HEK293 (cell line): ENCODE measurements around the gene KRTDAP.
A peak's percentile ranks its signal among the peaks of the same experiment; 100 is the strongest.

ENCODE experiments used
- KLF10 ChIP-seq: fragments of 450-650 bp; IDR thresholded peaks from 2 replicates; pipeline ENCODE4 v1.5.1; 2018; ENCODE audit warnings: missing biosample characterization, mild to moderate bottlenecking, missing genetic modification characterization
- KLF16 ChIP-seq: fragments of 450-650 bp; formaldehyde crosslinking; IDR thresholded peaks from 2 replicates; pipeline ENCODE4 v1.5.1; 2017; ENCODE audit warnings: missing biosample characterization, missing genetic modification characterization
- KLF7 ChIP-seq: fragments of 450-650 bp; formaldehyde crosslinking; IDR thresholded peaks from 2 replicates; pipeline ENCODE4 v1.5.1; 2016; ENCODE audit warnings: missing biosample characterization, missing genetic modification characterization, borderline replicate concordance
- PATZ1 ChIP-seq: fragments of 450-650 bp; formaldehyde crosslinking; IDR thresholded peaks from 2 replicates; pipeline ENCODE4 v1.5.1; 2016; ENCODE audit warnings: missing biosample characterization, missing genetic modification characterization
- PRDM10 ChIP-seq: fragments of 450-650 bp; formaldehyde crosslinking; IDR thresholded peaks from 2 replicates; pipeline ENCODE4 v1.5.1; 2016; ENCODE audit warnings: missing biosample characterization, missing genetic modification characterization
- PRDM2 ChIP-seq: fragments of 450-650 bp; formaldehyde crosslinking; IDR thresholded peaks from 2 replicates; pipeline ENCODE4 v1.5.1; 2016; ENCODE audit warnings: missing biosample characterization, missing genetic modification characterization, borderline replicate concordance
- SCRT1 ChIP-seq: fragments of 450-650 bp; formaldehyde crosslinking; IDR thresholded peaks from 2 replicates; pipeline ENCODE4 v1.5.1; 2016; ENCODE audit warnings: missing biosample characterization, missing genetic modification characterization, borderline replicate concordance
- SCRT2 ChIP-seq: fragments of 450-650 bp; formaldehyde crosslinking; IDR thresholded peaks from 2 replicates; pipeline ENCODE4 v1.5.1; 2016; ENCODE audit warnings: missing biosample characterization, missing genetic modification characterization
- TRIM28 ChIP-seq: IDR thresholded peaks from 2 replicates; pipeline ENCODE4 v1.6.1; 2011; ENCODE audit warnings: low read length, control low read depth, borderline replicate concordance
- ZBTB17 ChIP-seq: fragments of 450-650 bp; formaldehyde crosslinking; IDR thresholded peaks from 2 replicates; pipeline ENCODE4 v1.5.1; 2016; ENCODE audit warnings: missing biosample characterization, missing genetic modification characterization
- ZBTB44 ChIP-seq: fragments of 450-650 bp; IDR thresholded peaks from 2 replicates; pipeline ENCODE4 v1.5.1; 2018; ENCODE audit warnings: missing biosample characterization, mild to moderate bottlenecking, missing genetic modification characterization
- ZNF175 ChIP-seq: fragments of 450-650 bp; formaldehyde crosslinking; IDR thresholded peaks from 2 replicates; pipeline ENCODE4 v1.5.1; 2016; ENCODE audit warnings: missing biosample characterization, missing genetic modification characterization
- ZNF202 ChIP-seq: fragments of 450-650 bp; formaldehyde crosslinking; IDR thresholded peaks from 2 replicates; pipeline ENCODE4 v1.5.1; 2016; ENCODE audit warnings: missing biosample characterization, missing genetic modification characterization, borderline replicate concordance
- ZNF324 ChIP-seq: fragments of 450-650 bp; formaldehyde crosslinking; IDR thresholded peaks from 2 replicates; pipeline ENCODE4 v1.5.1; 2016; ENCODE audit warnings: missing biosample characterization, missing genetic modification characterization
- ZNF335 ChIP-seq: fragments of 450-650 bp; formaldehyde crosslinking; conservative IDR thresholded peaks from 2 replicates; pipeline ENCODE4 v1.5.1; 2016; ENCODE audit warnings: missing biosample characterization, missing genetic modification characterization
- ZNF37A ChIP-seq: fragments of 450-650 bp; IDR thresholded peaks from 2 replicates; pipeline ENCODE4 v1.5.1; 2018; ENCODE audit warnings: missing biosample characterization, missing genetic modification characterization
- ZNF391 ChIP-seq: fragments of 450-650 bp; formaldehyde crosslinking; IDR thresholded peaks from 2 replicates; pipeline ENCODE4 v1.5.1; 2016; ENCODE audit warnings: low read depth, missing biosample characterization, missing genetic modification characterization, borderline replicate concordance
- ZNF548 ChIP-seq: fragments of 450-650 bp; formaldehyde crosslinking; IDR thresholded peaks from 2 replicates; pipeline ENCODE4 v1.5.1; 2016; ENCODE audit warnings: missing biosample characterization, missing genetic modification characterization
- ZNF560 ChIP-seq: fragments of 450-650 bp; formaldehyde crosslinking; IDR thresholded peaks from 2 replicates; pipeline ENCODE4 v1.5.1; 2017; ENCODE audit warnings: missing biosample characterization, missing genetic modification characterization, borderline replicate concordance
- ZNF76 ChIP-seq: fragments of 450-650 bp; formaldehyde crosslinking; IDR thresholded peaks from 2 replicates; pipeline ENCODE4; 2016; ENCODE audit warnings: low read depth, missing biosample characterization, missing genetic modification characterization, borderline replicate concordance
- ZSCAN18 ChIP-seq: fragments of 450-650 bp; formaldehyde crosslinking; IDR thresholded peaks from 2 replicates; pipeline ENCODE4 v1.5.1; 2016; ENCODE audit warnings: missing biosample characterization, missing genetic modification characterization
- TF ChIP-seq, protein P1 (sequence below): fragments of 450-650 bp; formaldehyde crosslinking; IDR thresholded peaks from 2 replicates; pipeline ENCODE4 v1.5.1; 2017; ENCODE audit warnings: missing biosample characterization, mild to moderate bottlenecking, missing genetic modification characterization, moderate library complexity

Gene KRTDAP

DNA sequence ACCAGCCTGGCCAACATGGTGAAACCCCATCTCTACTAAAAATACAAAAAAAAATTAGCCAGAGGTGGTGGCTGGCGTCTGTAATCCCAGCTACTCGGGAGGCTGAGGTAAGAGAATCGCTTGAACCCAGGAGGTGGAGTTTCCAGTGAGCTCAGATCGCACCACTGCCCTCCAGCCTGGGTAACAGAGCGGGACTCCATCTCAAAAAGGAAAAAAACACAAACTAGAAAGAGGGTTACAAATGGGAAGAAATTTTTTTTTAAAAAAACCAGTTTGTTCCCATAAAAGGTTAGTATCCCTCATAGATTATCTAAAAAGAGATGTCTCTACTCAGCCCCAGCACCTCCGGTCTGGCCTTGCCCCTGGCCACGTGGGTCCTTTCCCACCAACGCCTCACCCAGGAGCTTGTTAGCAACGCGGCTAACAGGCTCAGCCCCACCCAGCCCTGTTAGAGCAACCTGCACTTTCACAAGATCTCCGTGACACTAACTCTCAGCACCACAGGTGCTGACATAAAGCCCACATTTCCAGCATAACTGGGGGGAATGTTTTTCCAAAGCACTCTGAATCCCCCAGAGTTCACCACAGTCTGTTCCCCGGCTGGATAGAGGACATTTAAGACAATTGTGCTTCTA lies 18.9 kb upstream of the KRTDAP start (continued):
- TF ChIP-seq ZNF391 (tag by site-specific recombination) (peak; percentile 40; the same call in 1 of the 2 replicates), ZNF560 (tag by site-specific recombination) (peak; percentile 86), ZNF37A (tag by site-specific recombination) (no peak), ZNF175 (tag by site-specific recombination) (no peak), ZNF324 (tag by site-specific recombination) (no peak), ZNF202 (tag by site-specific recombination) (no peak), PRDM2 (tag by site-specific recombination) (no peak), ZNF335 (tag by site-specific recombination) (peak; percentile 18), ZBTB17 (peak; percentile 82), PATZ1 (tag by site-specific recombination) (peak; percentile 12; the same call in 1 of the 2 replicates), TRIM28 (no peak), SCRT1 (peak; percentile 74; the same call in 1 of the 2 replicates), ZNF76 (tag by site-specific recombination) (peak; percentile 49; the same call in 1 of the 2 replicates), SCRT2 (tag by site-specific recombination) (peak; percentile 86), KLF10 (tag by site-specific recombination) (peak; percentile 21; the same call in 1 of the 2 replicates), KLF7 (peak; percentile 63; the same call in 1 of the 2 replicates), KLF16 (tag by site-specific recombination) (0 out of 2 replicates have a peak, but pooled peaks have one; percentile 33), ZBTB44 (tag by site-specific recombination) (0 out of 2 replicates have a peak, but pooled peaks have one; percentile 31), ZNF548 (0 out of 2 replicates have a peak, but pooled peaks have one; percentile 21), ZSCAN18 (tag by site-specific recombination) (0 out of 2 replicates have a peak, but pooled peaks have one; percentile 23), PRDM10 (peak; percentile 96)
- TF ChIP-seq, protein P1, sequence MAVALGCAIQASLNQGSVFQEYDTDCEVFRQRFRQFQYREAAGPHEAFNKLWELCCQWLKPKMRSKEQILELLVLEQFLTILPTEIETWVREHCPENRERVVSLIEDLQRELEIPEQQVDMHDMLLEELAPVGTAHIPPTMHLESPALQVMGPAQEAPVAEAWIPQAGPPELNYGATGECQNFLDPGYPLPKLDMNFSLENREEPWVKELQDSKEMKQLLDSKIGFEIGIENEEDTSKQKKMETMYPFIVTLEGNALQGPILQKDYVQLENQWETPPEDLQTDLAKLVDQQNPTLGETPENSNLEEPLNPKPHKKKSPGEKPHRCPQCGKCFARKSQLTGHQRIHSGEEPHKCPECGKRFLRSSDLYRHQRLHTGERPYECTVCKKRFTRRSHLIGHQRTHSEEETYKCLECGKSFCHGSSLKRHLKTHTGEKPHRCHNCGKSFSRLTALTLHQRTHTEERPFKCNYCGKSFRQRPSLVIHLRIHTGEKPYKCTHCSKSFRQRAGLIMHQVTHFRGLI (tag by site-specific recombination) = peak; percentile 75
